Kidney epithelial cell (primary cell): ENCODE measurements around the gene SAMD4A. TPM values are rescaled to one million over a fixed set of nuclear protein-coding genes. Genes with fewer than 3 reads are reported as not detected.

Source experiments
- DNase-seq: peaks from one replicate; pipeline ENCODE4 v3.0.0-alpha.2; 2010; ENCODE audit warnings: low read depth
- H3K27me3 ChIP-seq: 2 replicates; pipeline ENCODE4 v1.6.0; 2011; ENCODE audit warnings: low read length; ENCODE audit not compliant: control insufficient read depth, insufficient read depth
- H3K36me3 ChIP-seq: 2 replicates; pipeline ENCODE4 v1.5.1; 2011; ENCODE audit warnings: low read length; ENCODE audit not compliant: control insufficient read depth, insufficient read depth
- H3K4me3 ChIP-seq: 2 replicates; pipeline ENCODE4 v1.5.1; 2011; ENCODE audit warnings: low read depth, mild to moderate bottlenecking, control low read depth, low read length
- total RNA-seq: library from RNA; depleted of rRNA; stranded (reverse); fragments of >200 nt; gene quantifications from 2 replicates; pipeline ENCODE4 v1.2.3, GENCODE V29; 2015
- TF ChIP-seq, protein P1 (sequence below): IDR thresholded peaks from 2 replicates; pipeline ENCODE4 v1.5.1; 2011; ENCODE audit warnings: mild to moderate bottlenecking, moderate library complexity, low read length, control low read depth, inconsistent platforms; ENCODE audit not compliant: insufficient read depth, poor library complexity, severe bottlenecking

SAMD4A gene
- total RNA-seq, 1 donor from 2014 or later: 14.5 TPM

DNA sequence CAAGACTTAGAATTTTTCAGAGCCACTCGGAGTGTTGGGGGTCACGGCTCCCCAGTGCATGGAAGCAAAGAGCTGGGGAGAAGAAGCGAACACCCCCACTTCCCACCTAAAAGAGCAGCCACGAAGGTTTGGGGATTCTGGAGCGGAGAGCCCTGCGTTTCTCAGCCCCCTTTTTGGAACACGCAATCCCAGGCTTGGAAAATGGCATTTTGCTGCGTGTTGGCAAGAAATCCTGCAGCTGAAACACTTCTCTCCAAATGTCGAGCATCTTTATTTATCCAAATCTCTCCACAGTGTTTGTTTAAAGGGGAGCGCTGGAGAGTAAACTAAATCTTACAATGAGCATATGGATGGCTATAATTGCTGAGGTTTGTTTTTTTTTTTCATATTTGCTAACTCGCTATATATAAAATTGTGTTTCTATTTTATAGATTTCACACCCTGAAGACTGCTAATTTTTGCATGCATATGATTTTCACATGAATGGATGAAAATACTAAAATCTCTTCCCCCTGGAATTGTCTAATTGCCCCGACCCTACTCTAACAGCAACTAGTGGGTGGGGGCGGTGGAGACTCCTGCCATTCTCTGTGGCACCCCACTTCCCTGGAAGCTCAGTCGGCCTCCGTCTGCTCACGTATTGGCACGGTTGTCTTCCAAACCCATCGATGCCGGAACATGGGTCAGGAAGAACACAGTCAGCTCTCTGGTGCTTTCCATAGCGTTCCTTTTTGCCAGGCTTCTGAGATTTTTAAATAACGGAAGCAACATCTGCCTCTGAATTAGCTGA is 215.2 kb downstream of the SAMD4A start:
- Histone ChIP-seq H3K4me3 (no peak overlapping the region), H3K27me3 (no peaks in the 10 kb centered on the region), H3K36me3 (peaks cover 1% of the 10 kb centered on the region)
- no peak for DNase-seq
- TF ChIP-seq, protein P1, sequence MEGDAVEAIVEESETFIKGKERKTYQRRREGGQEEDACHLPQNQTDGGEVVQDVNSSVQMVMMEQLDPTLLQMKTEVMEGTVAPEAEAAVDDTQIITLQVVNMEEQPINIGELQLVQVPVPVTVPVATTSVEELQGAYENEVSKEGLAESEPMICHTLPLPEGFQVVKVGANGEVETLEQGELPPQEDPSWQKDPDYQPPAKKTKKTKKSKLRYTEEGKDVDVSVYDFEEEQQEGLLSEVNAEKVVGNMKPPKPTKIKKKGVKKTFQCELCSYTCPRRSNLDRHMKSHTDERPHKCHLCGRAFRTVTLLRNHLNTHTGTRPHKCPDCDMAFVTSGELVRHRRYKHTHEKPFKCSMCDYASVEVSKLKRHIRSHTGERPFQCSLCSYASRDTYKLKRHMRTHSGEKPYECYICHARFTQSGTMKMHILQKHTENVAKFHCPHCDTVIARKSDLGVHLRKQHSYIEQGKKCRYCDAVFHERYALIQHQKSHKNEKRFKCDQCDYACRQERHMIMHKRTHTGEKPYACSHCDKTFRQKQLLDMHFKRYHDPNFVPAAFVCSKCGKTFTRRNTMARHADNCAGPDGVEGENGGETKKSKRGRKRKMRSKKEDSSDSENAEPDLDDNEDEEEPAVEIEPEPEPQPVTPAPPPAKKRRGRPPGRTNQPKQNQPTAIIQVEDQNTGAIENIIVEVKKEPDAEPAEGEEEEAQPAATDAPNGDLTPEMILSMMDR: no peak

DNA sequence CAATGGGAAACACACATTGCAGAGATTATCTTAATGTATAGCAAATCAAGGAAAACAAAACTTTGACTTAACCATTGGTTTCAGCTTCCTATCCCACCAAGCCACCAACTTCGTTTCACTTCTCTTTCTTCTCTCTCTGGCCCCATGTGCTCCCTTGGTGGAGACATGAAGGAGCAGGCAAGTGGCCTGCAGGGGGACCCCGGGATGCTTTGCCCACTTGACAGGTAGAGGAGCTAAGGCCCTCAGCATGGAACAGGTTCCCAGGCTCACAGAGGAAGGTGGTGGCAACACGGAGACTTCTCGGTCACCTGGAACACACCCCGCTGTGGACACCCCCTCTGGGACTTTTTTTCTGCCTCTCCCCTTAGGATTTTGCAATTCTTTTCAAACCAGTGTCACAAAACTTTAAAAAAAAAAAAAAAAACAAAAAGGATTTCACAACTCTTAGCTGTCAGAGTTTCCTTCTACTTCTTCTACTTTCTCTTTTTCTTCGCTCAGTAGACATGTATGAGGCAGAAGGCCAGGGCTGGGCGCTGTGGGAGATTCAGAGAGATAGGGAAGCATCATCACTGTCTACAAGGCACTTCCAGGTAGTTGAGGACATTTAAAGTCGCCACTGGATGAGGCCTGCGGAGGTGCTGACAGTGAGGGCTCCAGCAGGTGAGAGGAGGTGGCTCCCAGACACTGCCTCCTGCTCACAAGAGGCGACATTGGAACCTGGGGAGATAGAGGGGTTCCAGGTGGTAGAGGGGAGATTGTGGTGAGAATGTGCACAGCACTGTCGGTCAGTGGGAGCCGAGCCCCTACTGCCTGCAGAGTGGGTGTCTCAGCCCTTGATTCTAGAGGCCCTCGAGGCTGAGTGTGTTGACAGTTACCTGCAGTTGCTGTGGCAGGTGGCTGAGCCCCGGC is 216.1 kb downstream of the SAMD4A start:
- TF ChIP-seq, protein P1: peak; percentile 17
- H3K36me3 ChIP-seq: peaks cover 1% of the 10 kb centered on the region
- DNase-seq: no peak

DNA sequence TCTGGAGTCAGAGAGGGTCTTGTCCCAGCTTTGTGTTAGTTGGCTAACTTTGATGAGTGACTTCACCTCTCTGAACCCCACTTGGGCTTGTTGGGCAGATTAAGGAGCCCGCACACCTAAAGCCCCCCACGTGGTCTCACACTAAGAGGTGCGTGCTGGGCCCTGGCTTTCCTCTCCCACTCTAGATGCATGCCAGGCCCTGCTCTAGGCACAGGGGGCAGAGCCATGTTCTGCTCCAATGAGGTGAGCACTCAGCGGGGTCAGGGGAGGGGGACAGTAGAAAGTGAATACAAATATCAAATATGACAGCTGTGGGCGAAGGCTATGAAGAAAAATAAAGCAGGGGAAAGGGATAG is 216.7 kb downstream of the SAMD4A start:
- no peak overlapping the region for H3K4me3 ChIP-seq
- peaks cover 1% of the 10 kb centered on the region for H3K36me3 ChIP-seq
- DNase-seq: no peak
- TF ChIP-seq, protein P1: no peak
- H3K27me3 ChIP-seq: no peaks in the 10 kb centered on the region

More for the DNA sequence above, 216.1 kb downstream of the SAMD4A start:
- no peaks in the 10 kb centered on the region for H3K27me3 ChIP-seq
- no peak overlapping the region for H3K4me3 ChIP-seq

DNA sequence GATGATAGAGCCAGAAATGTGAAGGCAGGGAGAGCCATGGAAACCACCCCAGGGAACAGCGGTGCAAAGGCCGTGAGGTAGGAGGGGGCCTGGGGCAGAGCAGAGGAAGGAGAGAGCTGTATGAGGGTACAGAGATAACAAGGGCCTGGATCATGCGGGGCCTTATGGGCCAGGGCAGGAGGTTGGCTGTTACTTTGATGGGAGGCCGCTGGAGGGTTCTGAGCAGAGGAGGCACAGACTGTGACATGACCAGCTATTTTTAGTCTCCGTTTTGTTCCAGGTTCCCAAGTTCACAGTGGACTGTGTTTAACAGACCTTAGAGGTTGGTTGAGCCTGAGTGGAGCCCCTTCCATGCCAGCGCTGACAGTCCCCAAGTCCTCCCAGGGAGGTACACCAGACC is 217.1 kb downstream of the SAMD4A start:
- TF ChIP-seq, protein P1: no peak
- H3K27me3 ChIP-seq: no peaks in the 10 kb centered on the region
- DNase-seq: no peak
- peaks cover 3% of the 10 kb centered on the region for H3K36me3 ChIP-seq
- H3K4me3 ChIP-seq: no peak overlapping the region

DNA sequence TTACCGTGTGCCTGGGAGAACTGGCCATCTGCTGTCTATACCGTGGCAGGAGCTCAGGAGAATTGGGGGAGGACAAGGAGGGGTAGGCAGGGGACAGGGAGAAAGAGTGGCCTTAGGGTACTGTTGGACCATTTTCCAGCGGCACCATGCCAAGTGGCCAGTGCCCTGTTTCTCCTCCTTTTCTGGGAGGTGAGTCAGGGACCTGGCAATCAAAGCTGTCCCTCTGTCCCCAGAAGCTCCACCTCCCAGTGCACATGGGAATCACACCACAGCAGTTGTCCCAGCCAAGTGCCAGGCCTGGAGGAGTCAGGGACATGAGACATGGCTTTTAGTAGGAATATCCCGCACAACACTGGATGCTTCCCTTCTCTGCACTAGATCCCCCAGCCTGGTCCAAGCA is 217.7 kb downstream of the SAMD4A start:
- DNase-seq: no peak
- H3K36me3 ChIP-seq: peaks cover 3% of the 10 kb centered on the region
- TF ChIP-seq, protein P1: no peak
- no peaks in the 10 kb centered on the region for H3K27me3 ChIP-seq
- no peak overlapping the region for H3K4me3 ChIP-seq
